HEK293 (cell line): ENCODE data around the gene HMCN2.

Experiments used
- CTCF ChIA-PET: fragments of 350-600 bp; formaldehyde crosslinking; extraction: SDS; loops from one replicate; lab custom pipeline; 2021; ENCODE audit warnings: antibody characterized with exemption; lab: Yijun Ruan, JAX
- POLR2A ChIA-PET: fragments of 300-600 bp; formaldehyde crosslinking; extraction: SDS; loops from one replicate; lab custom pipeline; 2020; ENCODE audit warnings: antibody characterized with exemption, inconsistent platforms; lab: Yijun Ruan, JAX
- H3K27ac ChIP-seq: fragments of 200-500 bp; sonication (Bioruptor generic); 2 replicates; pipeline ENCODE4 v1.5.1; 2014; ENCODE audit warnings: low read depth, low read length, control low read depth, inconsistent platforms; ENCODE audit errors: extremely low read depth
- H3K36me3 ChIP-seq, 2 experiments: fragments of 200-500 bp in 1 of 2; sonication (Bioruptor generic) in 1 of 2; 1 replicate in 1 of 2; 2 replicates in 1 of 2; pipeline ENCODE4 v1.5.1; 2014 to 2017; ENCODE audit warnings: inconsistent platforms in 2 of 2, low read length in 2 of 2; ENCODE audit not compliant: control insufficient read depth in 2 of 2, insufficient read depth in 1 of 2
- H3K4me1 ChIP-seq: fragments of 200-500 bp; sonication (Bioruptor generic); 2 replicates; pipeline ENCODE4 v1.5.1; 2014; ENCODE audit warnings: mild to moderate bottlenecking, low read length, inconsistent platforms; ENCODE audit not compliant: control insufficient read depth, insufficient read depth
- H3K4me3 ChIP-seq: 2 replicates; pipeline ENCODE4 v1.5.1; 2011; ENCODE audit warnings: low read depth, mild to moderate bottlenecking, control low read depth, low read length, moderate library complexity
- H3K9me3 ChIP-seq: fragments of 200-500 bp; sonication (Bioruptor generic); 2 replicates; pipeline ENCODE4 v1.5.1; 2014; ENCODE audit warnings: low read depth, low read length, inconsistent platforms; ENCODE audit not compliant: control insufficient read depth, insufficient read depth
- HOXA7 ChIP-seq: sonication (generic); formaldehyde crosslinking; IDR thresholded peaks from 2 replicates; pipeline ENCODE4 v1.8.1; 2022; ENCODE audit warnings: missing genetic modification reagents, borderline replicate concordance
- IKZF3 ChIP-seq: fragments of 450-650 bp; IDR thresholded peaks from 2 replicates; pipeline ENCODE4 v1.5.0; 2018; ENCODE audit warnings: missing biosample characterization, mild to moderate bottlenecking, missing genetic modification characterization, moderate library complexity
- MEIS1 ChIP-seq: sonication (generic); formaldehyde crosslinking; IDR thresholded peaks from 2 replicates; pipeline ENCODE4 v1.8.1; 2022; ENCODE audit warnings: missing genetic modification reagents, mild to moderate bottlenecking, borderline replicate concordance
- SCRT1 ChIP-seq: fragments of 450-650 bp; formaldehyde crosslinking; IDR thresholded peaks from 2 replicates; pipeline ENCODE4 v1.5.1; 2016; ENCODE audit warnings: missing biosample characterization, missing genetic modification characterization, borderline replicate concordance
- TSHZ1 ChIP-seq: fragments of 450-650 bp; formaldehyde crosslinking; IDR thresholded peaks from 2 replicates; pipeline ENCODE4 v1.5.1; 2016; ENCODE audit warnings: missing biosample characterization, missing genetic modification characterization, borderline replicate concordance
- YY1 ChIP-seq: fragments of 450-650 bp; formaldehyde crosslinking; IDR thresholded peaks from 2 replicates; pipeline ENCODE4 v1.5.1; 2018; ENCODE audit warnings: missing biosample characterization, missing genetic modification characterization
- ZBTB21 ChIP-seq: fragments of 450-650 bp; formaldehyde crosslinking; IDR thresholded peaks from 2 replicates; pipeline ENCODE4 v1.5.1; 2017; ENCODE audit warnings: missing biosample characterization, missing genetic modification characterization
- ZBTB48 ChIP-seq: fragments of 450-650 bp; formaldehyde crosslinking; IDR thresholded peaks from 2 replicates; pipeline ENCODE4 v1.5.1; 2016; ENCODE audit warnings: missing biosample characterization, missing genetic modification characterization
- ZNF10 ChIP-seq: fragments of 450-650 bp; formaldehyde crosslinking; IDR thresholded peaks from 2 replicates; pipeline ENCODE4 v1.5.1; 2017; ENCODE audit warnings: missing biosample characterization, missing genetic modification characterization
- ZNF184 ChIP-seq: fragments of 450-650 bp; IDR thresholded peaks from 2 replicates; pipeline ENCODE4 v1.5.1; 2018; ENCODE audit warnings: missing biosample characterization, mild to moderate bottlenecking, missing genetic modification characterization
- ZNF221 ChIP-seq: fragments of 450-650 bp; formaldehyde crosslinking; IDR thresholded peaks from 2 replicates; pipeline ENCODE4 v1.5.1; 2017; ENCODE audit warnings: missing biosample characterization, missing genetic modification characterization, borderline replicate concordance
- ZNF248 ChIP-seq: fragments of 450-650 bp; formaldehyde crosslinking; IDR thresholded peaks from 2 replicates; pipeline ENCODE4 v1.5.1; 2017; ENCODE audit warnings: missing biosample characterization, missing genetic modification characterization
- ZNF280D ChIP-seq: fragments of 450-650 bp; formaldehyde crosslinking; IDR thresholded peaks from 2 replicates; pipeline ENCODE4 v1.5.1; 2016; ENCODE audit warnings: missing biosample characterization, missing genetic modification characterization
- ZNF302 ChIP-seq: fragments of 450-650 bp; formaldehyde crosslinking; IDR thresholded peaks from 2 replicates; pipeline ENCODE4 v1.5.1; 2016; ENCODE audit warnings: missing biosample characterization, missing genetic modification characterization, low read depth
- ZNF529 ChIP-seq: fragments of 450-650 bp; formaldehyde crosslinking; IDR thresholded peaks from 2 replicates; pipeline ENCODE4 v1.5.1; 2017; ENCODE audit warnings: missing genetic modification characterization, missing biosample characterization; ENCODE audit not compliant: insufficient replicate concordance
- ZNF560 ChIP-seq: fragments of 450-650 bp; formaldehyde crosslinking; IDR thresholded peaks from 2 replicates; pipeline ENCODE4 v1.5.1; 2017; ENCODE audit warnings: missing biosample characterization, missing genetic modification characterization, borderline replicate concordance
- ZNF677 ChIP-seq: fragments of 450-650 bp; IDR thresholded peaks from 2 replicates; pipeline ENCODE4 v1.5.0; 2018; ENCODE audit warnings: missing biosample characterization, mild to moderate bottlenecking, missing genetic modification characterization, moderate library complexity
- ZNF830 ChIP-seq: fragments of 450-650 bp; IDR thresholded peaks from 2 replicates; pipeline ENCODE4 v1.5.0; 2018; ENCODE audit warnings: missing biosample characterization, missing genetic modification characterization, low read depth, mild to moderate bottlenecking, moderate library complexity
- TF ChIP-seq, protein P1 (sequence below): fragments of 450-650 bp; formaldehyde crosslinking; IDR thresholded peaks from 2 replicates; pipeline ENCODE4 v1.5.1; 2016; ENCODE audit warnings: missing biosample characterization, missing genetic modification characterization

HMCN2 gene

DNA sequence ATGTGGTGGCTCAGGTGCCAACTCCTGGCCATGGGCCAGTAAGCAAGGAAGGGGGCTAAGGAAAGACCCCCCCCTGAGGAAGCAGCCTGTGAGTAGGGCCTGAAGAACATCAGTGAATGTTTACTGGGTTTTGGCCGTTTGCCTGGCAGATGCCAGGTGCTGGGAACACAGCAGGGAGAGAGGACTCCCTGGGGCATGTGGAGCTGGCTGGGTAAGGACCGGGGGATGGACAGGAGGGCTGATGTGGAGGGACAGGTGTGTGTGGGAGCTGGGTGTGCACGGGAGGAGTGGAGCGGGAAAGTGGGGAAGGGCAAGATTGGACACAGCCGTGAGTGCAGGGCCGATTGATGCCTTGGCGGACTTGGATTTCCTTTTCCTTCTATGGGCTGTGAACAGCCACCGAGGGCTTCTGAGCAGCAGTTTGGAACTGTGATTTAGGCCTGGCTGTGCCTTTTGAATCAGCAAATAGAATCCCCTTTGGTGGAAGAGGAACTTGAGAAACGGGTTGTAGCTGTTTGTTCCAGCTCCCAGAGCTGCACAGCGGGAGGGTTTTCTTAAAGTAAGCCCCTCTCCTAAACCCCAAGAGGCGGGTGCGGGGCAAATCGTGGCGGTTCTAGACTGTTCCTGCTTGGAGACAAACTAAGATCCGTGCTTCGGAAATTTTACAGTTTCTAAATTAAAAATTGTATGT is 3.1 kb downstream of the HMCN2 start (continued):
- TF ChIP-seq ZNF830 (tag by site-specific recombination) (no peak), ZNF280D (no peak), IKZF3 (tag by site-specific recombination) (no peak), ZNF529 (tag by site-specific recombination) (no peak)

- ChIA-PET POLR2A (interaction anchor here (1.2 kb wide), 1 partner anchor 30 kb away, joined by 3 read pairs; no protein-coding TSS in a partner anchor), CTCF (interaction anchor here (0.5 to 1.0 kb wide), 5 partner anchors 12 to 72 kb away, joined by 3 to 5 read pairs (median 3); no protein-coding TSS in a partner anchor)
- H3K9me3 ChIP-seq: no peaks in the 10 kb centered on the region
- H3K27ac ChIP-seq: no peak overlapping the region
- H3K4me3 ChIP-seq: no peak overlapping the region
- TF ChIP-seq MEIS1 (no peak), ZNF184 (tag by site-specific recombination) (no peak), HOXA7 (CRISPR knock-in tag) (no peak), ZNF560 (tag by site-specific recombination) (no peak), YY1 (tag by site-specific recombination) (no peak), ZNF302 (tag by site-specific recombination) (no peak), ZNF10 (tag by site-specific recombination) (no peak), ZNF221 (tag by site-specific recombination) (no peak), SCRT1 (no peak), ZNF677 (tag by site-specific recombination) (no peak), ZBTB48 (tag by site-specific recombination) (no peak), TSHZ1 (tag by site-specific recombination) (no peak), ZBTB21 (tag by site-specific recombination) (no peak), ZNF248 (tag by site-specific recombination) (no peak)
- TF ChIP-seq, protein P1, sequence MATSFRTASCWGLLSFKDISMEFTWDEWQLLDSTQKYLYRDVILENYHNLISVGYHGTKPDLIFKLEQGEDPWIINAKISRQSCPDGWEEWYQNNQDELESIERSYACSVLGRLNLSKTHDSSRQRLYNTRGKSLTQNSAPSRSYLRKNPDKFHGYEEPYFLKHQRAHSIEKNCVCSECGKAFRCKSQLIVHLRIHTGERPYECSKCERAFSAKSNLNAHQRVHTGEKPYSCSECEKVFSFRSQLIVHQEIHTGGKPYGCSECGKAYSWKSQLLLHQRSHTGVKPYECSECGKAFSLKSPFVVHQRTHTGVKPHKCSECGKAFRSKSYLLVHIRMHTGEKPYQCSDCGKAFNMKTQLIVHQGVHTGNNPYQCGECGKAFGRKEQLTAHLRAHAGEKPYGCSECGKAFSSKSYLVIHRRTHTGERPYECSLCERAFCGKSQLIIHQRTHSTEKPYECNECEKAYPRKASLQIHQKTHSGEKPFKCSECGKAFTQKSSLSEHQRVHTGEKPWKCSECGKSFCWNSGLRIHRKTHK (tag by site-specific recombination): no peak
- H3K4me1 ChIP-seq: no peaks in the 10 kb centered on the region
- no peaks in the 10 kb centered on the region for H3K36me3 ChIP-seq
These were observed 5.9 kb downstream of the HMCN2 start for GRCh38 chr9:130271473-130271872.
